ENCODE measurements around the gene GOLGA6B.
"Not testable (repeated sequence)": the region's sequence is repeated elsewhere in the genome, so short reads cannot be mapped to it uniquely, and the experiment has no call there.

The GOLGA6B gene

DNA sequence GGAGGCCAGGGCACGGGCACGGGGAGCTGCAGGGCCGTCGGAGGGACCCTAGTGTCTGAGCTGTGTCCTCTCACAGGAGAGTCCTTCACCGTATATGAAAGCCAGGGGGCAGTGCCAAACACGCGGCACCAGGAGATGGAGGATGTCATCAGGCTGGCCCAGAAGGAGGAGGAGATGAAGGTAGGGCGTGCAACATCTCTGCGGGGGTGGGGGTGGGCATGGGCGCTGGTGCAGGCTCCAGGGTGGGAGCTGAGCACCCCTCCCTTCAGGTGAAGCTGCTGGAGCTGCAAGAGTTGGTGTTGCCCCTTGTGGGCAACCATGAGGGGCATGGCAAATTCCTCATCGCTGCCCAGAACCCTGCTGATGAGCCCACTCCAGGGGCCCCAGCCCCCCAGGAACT, 11.2 kb downstream of the GOLGA6B start:
- H3K27ac ChIP-seq; H3K4me3 ChIP-seq; DNase-seq; H3K9me3 ChIP-seq; intact Hi-C loops (cut with DNase I; ENCODE audit: low total_unique reads); H3K4me1 ChIP-seq; H3K36me3 ChIP-seq; H3K27me3 ChIP-seq: not testable (repeated sequence)

DNA sequence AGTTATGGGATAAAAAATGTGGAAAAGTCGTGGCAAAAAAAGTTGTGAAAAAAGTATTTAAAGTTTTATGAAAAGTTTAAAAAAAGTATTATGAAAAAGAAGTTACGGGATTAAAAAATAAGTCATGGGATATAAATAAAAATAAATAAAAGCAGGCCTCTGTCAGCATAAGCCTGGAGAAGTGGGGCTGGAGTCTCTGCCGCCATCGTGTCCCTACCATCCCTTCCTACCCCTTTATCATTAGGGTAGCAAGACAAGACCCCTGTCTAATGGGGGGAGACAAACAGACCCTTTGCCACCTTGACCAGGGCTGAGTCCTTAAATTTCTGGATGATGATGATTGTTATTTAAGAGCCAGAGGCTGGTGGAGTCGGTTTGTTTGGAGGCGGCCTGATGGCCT, 15.3 kb downstream of the GOLGA6B start:
- H3K4me3 ChIP-seq; DNase-seq; H3K4me1 ChIP-seq; H3K9me3 ChIP-seq; H3K27ac ChIP-seq; intact Hi-C loops (cut with DNase I; ENCODE audit: low total_unique reads); H3K36me3 ChIP-seq; H3K27me3 ChIP-seq: not testable (repeated sequence)

DNA sequence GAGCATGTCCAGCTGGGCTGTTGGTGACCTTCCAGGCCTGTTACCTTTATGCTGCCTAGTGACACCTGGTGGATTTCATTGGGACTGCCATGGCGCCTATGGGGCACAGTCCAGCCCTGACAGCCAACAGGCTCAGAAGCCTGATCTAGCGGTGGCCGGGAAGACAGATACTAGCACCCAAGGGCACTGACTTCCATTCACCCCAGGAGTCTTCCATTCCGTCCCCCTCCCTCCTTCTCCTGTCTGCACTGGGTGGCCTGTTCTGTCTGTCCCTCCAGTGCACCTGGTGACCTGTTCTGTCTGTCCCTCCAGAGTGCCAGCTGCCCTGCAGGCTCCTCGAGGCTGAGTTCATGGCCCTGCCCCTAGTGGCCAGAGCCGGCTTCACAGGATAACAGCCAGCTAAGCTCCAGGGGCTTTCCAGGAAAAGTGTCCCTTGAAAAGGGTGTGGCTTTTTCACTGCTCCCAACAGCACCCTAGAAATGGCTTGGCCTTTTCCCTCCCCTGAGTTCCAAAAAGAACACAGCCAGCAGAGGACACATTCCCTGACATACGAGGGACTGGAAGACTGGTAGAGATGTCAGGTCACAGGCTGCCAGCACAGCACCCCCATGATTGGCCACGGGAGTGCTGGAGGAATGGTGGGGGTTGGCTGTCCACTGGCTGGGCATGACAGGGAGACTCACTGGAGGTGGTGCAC, 16.3 kb downstream of the GOLGA6B start:
- DNase-seq = peak; percentile 72 to 82
- H3K4me3 ChIP-seq = peak overlapping the region in 1 of 2 donors; percentile 36
- H3K36me3 ChIP-seq; H3K4me1 ChIP-seq; H3K9me3 ChIP-seq; intact Hi-C loops (cut with DNase I; ENCODE audit: low total_unique reads); H3K27ac ChIP-seq: not testable (repeated sequence)
- TF ChIP-seq, protein P1, sequence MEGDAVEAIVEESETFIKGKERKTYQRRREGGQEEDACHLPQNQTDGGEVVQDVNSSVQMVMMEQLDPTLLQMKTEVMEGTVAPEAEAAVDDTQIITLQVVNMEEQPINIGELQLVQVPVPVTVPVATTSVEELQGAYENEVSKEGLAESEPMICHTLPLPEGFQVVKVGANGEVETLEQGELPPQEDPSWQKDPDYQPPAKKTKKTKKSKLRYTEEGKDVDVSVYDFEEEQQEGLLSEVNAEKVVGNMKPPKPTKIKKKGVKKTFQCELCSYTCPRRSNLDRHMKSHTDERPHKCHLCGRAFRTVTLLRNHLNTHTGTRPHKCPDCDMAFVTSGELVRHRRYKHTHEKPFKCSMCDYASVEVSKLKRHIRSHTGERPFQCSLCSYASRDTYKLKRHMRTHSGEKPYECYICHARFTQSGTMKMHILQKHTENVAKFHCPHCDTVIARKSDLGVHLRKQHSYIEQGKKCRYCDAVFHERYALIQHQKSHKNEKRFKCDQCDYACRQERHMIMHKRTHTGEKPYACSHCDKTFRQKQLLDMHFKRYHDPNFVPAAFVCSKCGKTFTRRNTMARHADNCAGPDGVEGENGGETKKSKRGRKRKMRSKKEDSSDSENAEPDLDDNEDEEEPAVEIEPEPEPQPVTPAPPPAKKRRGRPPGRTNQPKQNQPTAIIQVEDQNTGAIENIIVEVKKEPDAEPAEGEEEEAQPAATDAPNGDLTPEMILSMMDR (IDR thresholded peaks at IDR 0.05) = peak; percentile 61 to 71
- H3K27me3 ChIP-seq = peaks cover 0 to 12% of the 10 kb centered on the region in 2 donors

DNA sequence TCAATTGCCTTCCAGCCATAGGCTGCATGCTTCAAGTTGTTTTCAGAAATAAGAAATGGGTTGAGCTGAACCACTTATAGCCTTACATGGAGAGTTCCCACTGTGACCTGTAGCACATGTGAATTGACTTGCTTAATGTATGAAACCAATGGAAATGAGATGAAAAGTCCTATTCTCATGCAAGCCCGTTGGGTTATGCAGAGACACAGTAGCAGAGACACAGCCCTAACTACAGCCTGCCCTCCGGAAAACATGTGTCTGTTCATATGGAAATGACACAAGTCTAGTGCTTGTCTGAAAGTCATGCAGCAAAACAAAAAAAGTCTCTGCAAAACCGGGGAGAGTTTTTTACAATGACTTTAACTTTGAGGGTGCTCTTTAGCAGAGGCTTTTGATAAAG, 17.0 kb downstream of the GOLGA6B start:
- TF ChIP-seq, protein P1 (IDR thresholded peaks at IDR 0.05) = no peak
- Histone ChIP-seq H3K27ac (no peak overlapping the region), H3K36me3 (no peaks in the 10 kb centered on the region), H3K4me3 (no peak overlapping the region), H3K9me3 (no peaks in the 10 kb centered on the region), H3K4me1 (peaks cover 0 to 5% (median 0%) of the 10 kb centered on the region in 4 donors), H3K27me3 (peaks cover 0 to 17% of the 10 kb centered on the region in 2 donors)
- intact Hi-C loops (cut with DNase I; ENCODE audit: low total_unique reads) = no loop called here
- no peak for DNase-seq

DNA sequence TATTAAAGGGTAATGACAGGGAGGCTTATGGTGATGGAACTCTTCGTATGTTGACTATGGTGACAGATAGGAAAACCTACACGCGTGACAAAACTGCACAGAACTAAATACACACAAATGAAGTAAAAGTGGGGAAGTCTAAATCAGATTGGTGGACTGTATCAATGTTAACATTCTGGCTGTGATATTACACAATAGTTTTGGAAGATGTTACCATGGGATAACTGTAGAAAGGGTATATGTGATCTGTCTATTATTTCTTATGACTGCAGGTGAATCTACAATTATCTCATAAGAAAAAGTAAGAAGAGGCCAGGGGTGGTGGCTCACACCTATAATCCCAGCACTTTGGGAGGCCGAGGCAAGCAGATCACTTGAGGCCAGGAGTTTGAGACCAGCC, 22.3 kb downstream of the GOLGA6B start:
- Histone ChIP-seq H3K36me3 (no peaks in the 10 kb centered on the region), H3K4me1 (no peaks in the 10 kb centered on the region), H3K9me3 (no peaks in the 10 kb centered on the region), H3K27ac (no peak overlapping the region), H3K4me3 (no peak overlapping the region), H3K27me3 (peaks cover 0 to 21% of the 10 kb centered on the region in 2 donors)
- intact Hi-C loops (cut with DNase I; ENCODE audit: low total_unique reads) = no loop called here
- no peak for DNase-seq
- TF ChIP-seq, protein P1 (IDR thresholded peaks at IDR 0.05) = no peak

DNA sequence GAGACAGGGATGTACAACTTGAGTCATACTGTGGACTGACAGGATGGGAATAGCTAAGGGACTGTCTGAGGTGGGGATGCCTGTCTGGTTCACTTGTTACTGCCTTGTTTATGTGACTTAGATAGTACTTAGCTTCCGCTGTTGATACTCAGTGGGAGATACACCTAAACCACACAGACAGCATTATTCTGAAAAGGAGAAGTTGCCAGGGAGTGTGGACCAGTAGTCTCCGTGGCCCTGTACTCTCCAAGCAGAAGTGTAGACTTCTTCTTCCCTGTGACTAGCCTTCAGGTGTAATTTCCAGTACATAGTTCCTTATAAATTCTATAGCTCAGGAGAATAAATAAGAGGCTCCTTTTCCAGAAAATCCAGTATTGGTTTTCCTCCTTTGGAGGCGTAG, 26.4 kb downstream of the GOLGA6B start:
- no peaks in the 10 kb centered on the region for H3K36me3 ChIP-seq
- TF ChIP-seq, protein P1 (IDR thresholded peaks at IDR 0.05) = no peak
- H3K4me3 ChIP-seq = no peak overlapping the region
- DNase-seq = no peak
- no peak overlapping the region for H3K27ac ChIP-seq
- H3K27me3 ChIP-seq = peaks cover 0 to 9% of the 10 kb centered on the region in 2 donors
- no peaks in the 10 kb centered on the region for H3K9me3 ChIP-seq
- intact Hi-C loops (cut with DNase I; ENCODE audit: low total_unique reads) = no loop called here
- peaks cover 0 to 9% (median 5%) of the 10 kb centered on the region in 4 donors for H3K4me1 ChIP-seq

DNA sequence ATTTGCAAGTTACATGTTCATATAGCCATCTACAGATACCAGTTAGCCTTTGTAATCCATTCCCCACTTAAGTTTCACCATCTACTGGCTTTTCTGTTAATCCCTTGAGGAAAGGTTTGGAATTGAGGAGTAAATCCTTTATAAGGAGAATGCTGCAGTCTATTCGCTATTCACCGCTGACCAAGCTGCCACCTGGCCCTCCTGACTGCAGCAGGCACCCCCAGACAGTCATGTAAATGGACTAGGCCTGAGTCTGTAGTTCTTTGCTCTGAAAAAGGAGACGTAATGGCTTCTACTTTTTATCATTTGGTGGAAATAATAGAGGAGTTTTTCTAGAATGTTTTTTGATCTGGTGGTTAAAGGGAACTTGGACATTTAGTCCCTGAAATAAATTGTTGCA, 28.3 kb downstream of the GOLGA6B start:
- peaks cover 0 to 15% (median 8%) of the 10 kb centered on the region in 4 donors for H3K4me1 ChIP-seq
- no peak overlapping the region for H3K27ac ChIP-seq
- no peak for DNase-seq
- H3K9me3 ChIP-seq = no peaks in the 10 kb centered on the region
- H3K4me3 ChIP-seq = no peak overlapping the region
- intact Hi-C loops (cut with DNase I; ENCODE audit: low total_unique reads) = no loop called here
- no peaks in the 10 kb centered on the region for H3K36me3 ChIP-seq
- H3K27me3 ChIP-seq = no peaks in the 10 kb centered on the region
- TF ChIP-seq, protein P1 (IDR thresholded peaks at IDR 0.05) = no peak

Measured in tibial artery (tissue), 4 donors.